Neural cell (in vitro differentiated cells): Measurements from ENCODE around the gene DENND10. TPM values are rescaled to one million over a fixed set of nuclear protein-coding genes. Genes with fewer than 3 reads are reported as not detected.
"Not testable (repeated sequence)": the region's sequence is repeated elsewhere in the genome, so short reads cannot be mapped to it uniquely, and the experiment has no call there.

Experiments used
- H2AFZ ChIP-seq: fragments of 200-600, 300-800 bp; sonication (generic), shearing (Covaris generic); 2 replicates; pipeline ENCODE4 v1.6.0; 2014; ENCODE audit warnings: low read depth, mild to moderate bottlenecking, antibody characterized with exemption, low read length, moderate library complexity
- H3F3A ChIP-seq: fragments of 200-600 bp; shearing (Covaris generic); 2 replicates; pipeline ENCODE4 v1.6.1; 2016; ENCODE audit warnings: mild to moderate bottlenecking, moderate library complexity, mixed read lengths, antibody characterized with exemption, low read length; ENCODE audit not compliant: insufficient read depth, poor library complexity, severe bottlenecking
- H3K27ac ChIP-seq: fragments of 200-600, 300-800 bp; sonication (generic), shearing (Covaris generic); 2 replicates; pipeline ENCODE4 v1.5.1; 2014; ENCODE audit warnings: mild to moderate bottlenecking, low read length, moderate library complexity
- H3K27me3 ChIP-seq: fragments of 300-800, 200-600 bp; sonication (generic), shearing (Covaris generic); 2 replicates; pipeline ENCODE4 v1.6.0; 2014; ENCODE audit warnings: mild to moderate bottlenecking, low read depth, low read length, moderate library complexity; ENCODE audit not compliant: insufficient read depth
- H3K36me3 ChIP-seq: fragments of 300-800, 200-600 bp; sonication (generic), shearing (Covaris generic); 2 replicates; pipeline ENCODE4 v1.5.1; 2014; ENCODE audit warnings: mild to moderate bottlenecking, antibody characterized with exemption, low read length, moderate library complexity; ENCODE audit not compliant: insufficient read depth
- H3K4me2 ChIP-seq: fragments of 300-800, 200-600 bp; sonication (generic), shearing (Covaris generic); 2 replicates; pipeline ENCODE4 v1.6.0; 2014; ENCODE audit warnings: mild to moderate bottlenecking, low read length
- H3K4me3 ChIP-seq: fragments of 300-800, 200-600 bp; sonication (generic), shearing (Covaris generic); 2 replicates; pipeline ENCODE4 v1.5.1; 2014; ENCODE audit warnings: mild to moderate bottlenecking, low read length, moderate library complexity
- H3K79me2 ChIP-seq: fragments of 200-600 bp; shearing (Covaris generic); replicated peaks from 2 replicates; pipeline ENCODE4 v1.6.0; 2014; ENCODE audit warnings: mild to moderate bottlenecking, low read length, moderate library complexity; ENCODE audit not compliant: insufficient read depth
- H3K9ac ChIP-seq: fragments of 300-800, 200-600 bp; sonication (generic), shearing (Covaris generic); 2 replicates; pipeline ENCODE4 v1.6.1; 2016; ENCODE audit warnings: mild to moderate bottlenecking, low read length, mixed read lengths
- H3K9me2 ChIP-seq: fragments of 200-600 bp; shearing (Covaris generic); 2 replicates; pipeline ENCODE4 v1.6.1; 2016; ENCODE audit warnings: mild to moderate bottlenecking, low read length, mixed read lengths; ENCODE audit not compliant: insufficient read depth
- H3K9me3 ChIP-seq: fragments of 200-600, 300-800 bp; sonication (generic), shearing (Covaris generic); 2 replicates; pipeline ENCODE4 v1.6.1; 2016; ENCODE audit warnings: mild to moderate bottlenecking, mixed run types, low read length, moderate library complexity, mixed read lengths
- H4K20me1 ChIP-seq: fragments of 200-600 bp; shearing (Covaris generic); 2 replicates; pipeline ENCODE4 v1.6.1; 2016; ENCODE audit warnings: mild to moderate bottlenecking, mixed run types; ENCODE audit not compliant: insufficient read depth
- CTCF ChIP-seq: fragments of 450-650 bp; IDR thresholded peaks from 2 replicates; pipeline ENCODE4 v1.5.1; 2014; ENCODE audit warnings: antibody characterized with exemption, mild to moderate bottlenecking, moderate library complexity; ENCODE audit not compliant: poor library complexity, severe bottlenecking
- EP300 ChIP-seq: fragments of 450-650 bp; conservative IDR thresholded peaks from 2 replicates; pipeline ENCODE4 v1.6.1; 2014; ENCODE audit warnings: antibody characterized with exemption, mild to moderate bottlenecking, moderate library complexity; ENCODE audit not compliant: poor library complexity, severe bottlenecking
- EZH2 ChIP-seq: fragments of 200-600, 300-800 bp; shearing (Covaris generic), sonication (generic); IDR thresholded peaks from 2 replicates; pipeline ENCODE4 v1.6.1; 2014; ENCODE audit warnings: antibody characterized with exemption, low read length, borderline replicate concordance, mild to moderate bottlenecking; ENCODE audit not compliant: insufficient read depth, poor library complexity, severe bottlenecking
- MXI1 ChIP-seq: fragments of 450-650 bp; conservative IDR thresholded peaks from 2 replicates; pipeline ENCODE4 v1.6.1; 2014; ENCODE audit warnings: antibody characterized with exemption, mild to moderate bottlenecking; ENCODE audit not compliant: poor library complexity, severe bottlenecking
- POLR2AphosphoS5 ChIP-seq: IDR thresholded peaks from 2 replicates; pipeline ENCODE4 v1.6.1; 2012
- REST ChIP-seq: IDR thresholded peaks from 2 replicates; pipeline ENCODE4 v1.6.1; 2012; ENCODE audit warnings: borderline replicate concordance
- SMC3 ChIP-seq: fragments of 450-650 bp; conservative IDR thresholded peaks from 2 replicates; pipeline ENCODE4 v1.6.1; 2014; ENCODE audit warnings: antibody characterized with exemption, mild to moderate bottlenecking, moderate library complexity; ENCODE audit not compliant: poor library complexity
- TAF1 ChIP-seq: IDR thresholded peaks from 2 replicates; pipeline ENCODE4 v1.6.1; 2012; ENCODE audit warnings: low read depth
- polyA plus RNA-seq: library from polyadenylated mRNA; depleted of rRNA; stranded (reverse); fragments of >200 nt; gene quantifications from 2 replicates; pipeline ENCODE4 v1.2.3, GENCODE V29; 2014

Gene DENND10
- polyA plus RNA-seq, 1 donor from 2014 or later = 81.6 TPM

GRCh38 chr10:119178372-119179119 is 74.6 kb downstream of the DENND10 start, which contains the start of gene PRDX3:
TSS of gene PRDX3 (minus strand) at chr10:119178812. CDS start at chr10:119178790, 22 bp downstream.
- H3K79me2 ChIP-seq = peaks cover 24% of the 10 kb centered on the region
- peak within 1 kb of the TSS; percentile 90 for H3K9ac ChIP-seq
- H2AFZ ChIP-seq = peak within 1 kb of the TSS; percentile 83
- H3F3A ChIP-seq = no peaks in the 10 kb centered on the region
- H4K20me1 ChIP-seq = no peaks in the 10 kb centered on the region
- H3K27ac ChIP-seq = peak within 1 kb of the TSS; percentile 96
- H3K27me3 ChIP-seq = no peaks in the 10 kb centered on the region
- H3K4me3 ChIP-seq = peak within 1 kb of the TSS; percentile 85
- no peaks in the 10 kb centered on the region for H3K36me3 ChIP-seq
- peak within 1 kb of the TSS; percentile 79 for H3K4me2 ChIP-seq
- TF ChIP-seq MXI1 (peak; percentile 78), CTCF (peak; percentile 31), EP300 (peak; percentile 52), REST (peak; percentile 90), POLR2AphosphoS5 (peak; percentile 99), TAF1 (peak; percentile 99), SMC3 (no peak), EZH2 (no peak)
- no peaks in the 10 kb centered on the region for H3K9me2 ChIP-seq
- H3K9me3 ChIP-seq = no peaks in the 10 kb centered on the region

GRCh38 chr10:119180850-119181400 is 77.0 kb downstream of the DENND10 start:
- peaks cover 23% of the 10 kb centered on the region for H3K79me2 ChIP-seq
- H3K27ac ChIP-seq, H4K20me1 ChIP-seq, H3K4me3 ChIP-seq, H3K4me2 ChIP-seq, H3K9me2 ChIP-seq, H3K9me3 ChIP-seq, H2AFZ ChIP-seq, H3K36me3 ChIP-seq, H3K9ac ChIP-seq, H3F3A ChIP-seq, H3K27me3 ChIP-seq: not testable (repeated sequence)
